HG03469 (cell line): ENCODE measurements around the gene NIN.

ENCODE experiments used
- ATAC-seq: cut with Tn5 transposase; IDR thresholded peaks from one replicate; pipeline ENCODE4 v1.9.1; 2021; ENCODE audit warnings: mild to moderate bottlenecking, moderate library complexity, moderate number of reproducible peaks; ENCODE audit not compliant: unreplicated experiment

NIN gene

GRCh38 chr14:50769863-50770500 is 61.0 kb downstream of the NIN start:
- no peak for ATAC-seq

- no peak for ATAC-seq
These were observed 62.3 kb downstream of the NIN start for GRCh38 chr14:50768680-50769079.

GRCh38 chr14:50766338-50766886 is 64.5 kb downstream of the NIN start:
- no peak for ATAC-seq

- ATAC-seq = no peak
These were observed 67.5 kb downstream of the NIN start for GRCh38 chr14:50763382-50764007.

GRCh38 chr14:50762931-50763300 is 68.0 kb downstream of the NIN start:
- no peak for ATAC-seq

GRCh38 chr14:50762001-50762930 is 68.7 kb downstream of the NIN start:
- ATAC-seq = peak; percentile 61

GRCh38 chr14:50759800-50760543 is 71.0 kb downstream of the NIN start:
- no peak for ATAC-seq

- no peak for ATAC-seq
These were observed 72.0 kb downstream of the NIN start for GRCh38 chr14:50758945-50759344.

GRCh38 chr14:50758305-50758704 is 72.7 kb downstream of the NIN start:
- no peak for ATAC-seq

GRCh38 chr14:50757702-50758101 is 73.3 kb downstream of the NIN start:
- no peak for ATAC-seq

- ATAC-seq = no peak
These were observed 74.7 kb downstream of the NIN start for GRCh38 chr14:50756300-50756699.

GRCh38 chr14:50750323-50750722 is 80.6 kb downstream of the NIN start:
- no peak for ATAC-seq

GRCh38 chr14:50745401-50746058 is 85.4 kb downstream of the NIN start:
- no peak for ATAC-seq

GRCh38 chr14:50744231-50744630 is 86.7 kb downstream of the NIN start:
- no peak for ATAC-seq

- ATAC-seq = no peak
These were observed 89.4 kb downstream of the NIN start for GRCh38 chr14:50741567-50741966.

- no peak for ATAC-seq
These were observed 90.1 kb downstream of the NIN start for GRCh38 chr14:50740856-50741255.

- no peak for ATAC-seq
These were observed 91.8 kb downstream of the NIN start for GRCh38 chr14:50739186-50739585.

- peak; percentile 47 for ATAC-seq
These were observed 94.0 kb downstream of the NIN start for GRCh38 chr14:50736932-50737419.

- no peak for ATAC-seq
These were observed 95.8 kb downstream of the NIN start for GRCh38 chr14:50734950-50735695.
